Measurements from ENCODE around the gene SSTR3. TPM values are rescaled to one million over a fixed set of nuclear protein-coding genes. Genes with fewer than 3 reads are reported as not detected.
"Not testable (repeated sequence)": the region's sequence is repeated elsewhere in the genome, so short reads cannot be mapped to it uniquely, and the experiment has no call there.

The SSTR3 gene
- total and polyA plus RNA-seq, 2 donors (not counting 1 experiment from before 2014, with no cell fraction given), result not detected

GRCh38 chr22:37234736-37235711 is 22.7 kb upstream of the SSTR3 start:
- no peak for DNase-seq (ENCODE audit: low read depth in 2 of 2)
- Histone ChIP-seq H3K36me3 (ENCODE audit: control insufficient read depth, insufficient read depth, low read length) (no peaks in the 10 kb centered on the region), H4K20me1 (ENCODE audit: control insufficient read depth, extremely low read depth, insufficient read depth, low read length) (no peaks in the 10 kb centered on the region), H3K9me3 (ENCODE audit: control insufficient read depth, insufficient read depth, low read depth, low read length) (no peaks in the 10 kb centered on the region), H3K4me1 (ENCODE audit: control insufficient read depth, extremely low read depth, insufficient read depth, low read length) (peaks cover 2% of the 10 kb centered on the region), H3K27ac (ENCODE audit: insufficient read depth, low read length) (no peak overlapping the region), H3K9ac (ENCODE audit: insufficient read depth, low read length) (no peak overlapping the region), H3K27me3 (ENCODE audit: control insufficient read depth, insufficient read depth, low read length) (no peaks in the 10 kb centered on the region), H2AFZ (ENCODE audit: low read length) (no peak overlapping the region), H3K4me2 (ENCODE audit: extremely low read depth, insufficient read depth, low read length) (no peak overlapping the region), H3K79me2 (ENCODE audit: control insufficient read depth, insufficient read depth, low read length) (no peaks in the 10 kb centered on the region), H3K4me3 (replicated peaks in 1 of 4; ENCODE audit: control extremely low read depth in 1 of 4, insufficient read depth in 1 of 4, low read depth in 3 of 4, low read length in 4 of 4) (no peak overlapping the region)
- TF ChIP-seq CTCF (conservative IDR thresholded peaks at IDR 0.05 in 1 of 2, IDR thresholded peaks at IDR 0.05 in 1 of 2; ENCODE audit: low read depth in 1 of 2, low read length in 2 of 2), result no peak
- TF ChIP-seq EZH2 (IDR thresholded peaks at IDR 0.05; ENCODE audit: low read length, missing control alignments), result no peak

GRCh38 chr22:37233751-37234631 is 21.7 kb upstream of the SSTR3 start:
- no peaks in the 10 kb centered on the region for H3K27me3 ChIP-seq (ENCODE audit: control insufficient read depth, insufficient read depth, low read length)
- no peaks in the 10 kb centered on the region for H3K36me3 ChIP-seq (ENCODE audit: control insufficient read depth, insufficient read depth, low read length)
- no peaks in the 10 kb centered on the region for H3K79me2 ChIP-seq (ENCODE audit: control insufficient read depth, insufficient read depth, low read length)
- H3K4me2 ChIP-seq (ENCODE audit: extremely low read depth, insufficient read depth, low read length), result no peak overlapping the region
- no peak for DNase-seq (ENCODE audit: low read depth in 2 of 2)
- H3K9me3 ChIP-seq (ENCODE audit: control insufficient read depth, insufficient read depth, low read depth, low read length), result no peaks in the 10 kb centered on the region
- TF ChIP-seq EZH2 (IDR thresholded peaks at IDR 0.05; ENCODE audit: low read length, missing control alignments) (no peak), CTCF (conservative IDR thresholded peaks at IDR 0.05 in 1 of 2, IDR thresholded peaks at IDR 0.05 in 1 of 2; ENCODE audit: low read depth in 1 of 2, low read length in 2 of 2) (no peak)
- H3K4me3 ChIP-seq (replicated peaks in 1 of 4; ENCODE audit: control extremely low read depth in 1 of 4, insufficient read depth in 1 of 4, low read depth in 3 of 4, low read length in 4 of 4), result no peak overlapping the region
- peaks cover 12% of the 10 kb centered on the region for H3K4me1 ChIP-seq (ENCODE audit: control insufficient read depth, extremely low read depth, insufficient read depth, low read length)
- no peaks in the 10 kb centered on the region for H4K20me1 ChIP-seq (ENCODE audit: control insufficient read depth, extremely low read depth, insufficient read depth, low read length)
- H3K27ac ChIP-seq (ENCODE audit: insufficient read depth, low read length), result no peak overlapping the region
- no peak overlapping the region for H3K9ac ChIP-seq (ENCODE audit: insufficient read depth, low read length)
- H2AFZ ChIP-seq (ENCODE audit: low read length), result no peak overlapping the region

- not testable (repeated sequence) for H3K27ac ChIP-seq (ENCODE audit: insufficient read depth, low read length); H2AFZ ChIP-seq (ENCODE audit: low read length); DNase-seq (ENCODE audit: low read depth in 2 of 2); H3K36me3 ChIP-seq (ENCODE audit: control insufficient read depth, insufficient read depth, low read length); H3K4me3 ChIP-seq (replicated peaks in 1 of 4; ENCODE audit: control extremely low read depth in 1 of 4, insufficient read depth in 1 of 4, low read depth in 3 of 4, low read length in 4 of 4); H4K20me1 ChIP-seq (ENCODE audit: control insufficient read depth, extremely low read depth, insufficient read depth, low read length); H3K79me2 ChIP-seq (ENCODE audit: control insufficient read depth, insufficient read depth, low read length); H3K9ac ChIP-seq (ENCODE audit: insufficient read depth, low read length); H3K27me3 ChIP-seq (ENCODE audit: control insufficient read depth, insufficient read depth, low read length); H3K4me2 ChIP-seq (ENCODE audit: extremely low read depth, insufficient read depth, low read length); H3K9me3 ChIP-seq (ENCODE audit: control insufficient read depth, insufficient read depth, low read depth, low read length)
- H3K4me1 ChIP-seq (ENCODE audit: control insufficient read depth, extremely low read depth, insufficient read depth, low read length), result peaks cover 16% of the 10 kb centered on the region
Measured at GRCh38 chr22:37233371-37233750, 21.1 kb upstream of the SSTR3 start.
